Calu3 (cell line): ENCODE data around the gene TNFRSF9. TPM values are rescaled to one million over a fixed set of nuclear protein-coding genes. Genes with fewer than 3 reads are reported as not detected.
"Not testable (repeated sequence)": the region's sequence is repeated elsewhere in the genome, so short reads cannot be mapped to it uniquely, and the experiment has no call there.

Experiments used
- BruUV-seq: library from RNA; stranded (reverse); fragments of 400-500 nt; replicated peaks from 2 replicates; lab custom pipeline; 2021; lab: Mats Ljungman, UMichigan
- CTCF ChIA-PET: fragments of 300-600 bp; sonication (Branson Sonifier 250); formaldehyde crosslinking; loops from one replicate; lab custom pipeline; 2022; ENCODE audit warnings: antibody characterized with exemption; lab: Charles Lee
- DNase-seq: peaks from one replicate; pipeline ENCODE4 v3.0.0; 2022
- H3K27ac Mint-ChIP-seq: one replicate; pipeline ENCODE4 v1.8.0; 2022; ENCODE audit warnings: mixed read lengths; ENCODE audit not compliant: unreplicated experiment
- H3K27me3 Mint-ChIP-seq: one replicate; pipeline ENCODE4 v1.8.0; 2022; ENCODE audit warnings: mixed read lengths; ENCODE audit not compliant: unreplicated experiment
- H3K36me3 Mint-ChIP-seq: one replicate; pipeline ENCODE4 v1.8.0; 2022; ENCODE audit warnings: mild to moderate bottlenecking, moderate library complexity, mixed read lengths; ENCODE audit not compliant: insufficient read depth, unreplicated experiment
- H3K4me1 Mint-ChIP-seq: one replicate; pipeline ENCODE4 v1.8.0; 2022; ENCODE audit warnings: mild to moderate bottlenecking, low read depth, mixed read lengths; ENCODE audit not compliant: unreplicated experiment
- H3K4me3 Mint-ChIP-seq: one replicate; pipeline ENCODE4 v1.8.0; 2022; ENCODE audit warnings: mild to moderate bottlenecking, low read depth, moderate library complexity, mixed read lengths; ENCODE audit not compliant: unreplicated experiment
- H3K9me3 Mint-ChIP-seq: one replicate; pipeline ENCODE4 v1.8.0; 2022; ENCODE audit warnings: low read depth, mixed read lengths; ENCODE audit not compliant: unreplicated experiment
- CTCF ChIP-seq: fragments of 200-600 bp; IDR thresholded peaks from one replicate; pipeline ENCODE4 v1.8.0; 2022; ENCODE audit warnings: antibody characterized with exemption; ENCODE audit not compliant: unreplicated experiment
- intact Hi-C: fragments of 100-400 bp; cut with micrococcal nuclease; formaldehyde crosslinking; loops from one replicate; pipeline ENCODE4 v1.10.0; 2022; ENCODE audit not compliant: unreplicated experiment
- total RNA-seq: library from RNA; stranded (reverse); gene quantifications from 2 replicates; pipeline ENCODE4 v1.2.3, GENCODE V29; 2022

The TNFRSF9 gene
- total RNA-seq, 1 experiment from 2014 or later: 0.42 TPM

GRCh38 chr1:7921796-7922195 lies 18.8 kb downstream of the TNFRSF9 start:
- CTCF ChIA-PET: no interaction called here
- Mint-ChIP-seq H3K4me3 (no peak overlapping the region), H3K36me3 (no peaks in the 10 kb centered on the region), H3K27me3 (peaks cover 11% of the 10 kb centered on the region), H3K27ac (no peak overlapping the region), H3K4me1 (no peaks in the 10 kb centered on the region), H3K9me3 (no peaks in the 10 kb centered on the region)
- intact Hi-C loops: no loop called here
- BruUV-seq: no TSS peak
- no peak for TF ChIP-seq CTCF
- DNase-seq: no peak

GRCh38 chr1:7919880-7920279 lies 20.8 kb downstream of the TNFRSF9 start:
- Mint-ChIP-seq H3K9me3 (no peaks in the 10 kb centered on the region), H3K27me3 (peaks cover 13% of the 10 kb centered on the region), H3K4me1 (no peaks in the 10 kb centered on the region), H3K27ac (no peak overlapping the region), H3K4me3 (no peak overlapping the region), H3K36me3 (no peaks in the 10 kb centered on the region)
- BruUV-seq: no TSS peak
- intact Hi-C loops: no loop called here
- no peak for TF ChIP-seq CTCF
- DNase-seq: no peak
- CTCF ChIA-PET: interaction anchor here (1.0 kb wide), 1 partner anchor 112 kb away, joined by 3 read pairs; no protein-coding TSS in a partner anchor

GRCh38 chr1:7917971-7918370 lies 22.7 kb downstream of the TNFRSF9 start:
- BruUV-seq, intact Hi-C loops, H3K4me1 Mint-ChIP-seq, H3K9me3 Mint-ChIP-seq, H3K4me3 Mint-ChIP-seq, H3K27ac Mint-ChIP-seq, H3K36me3 Mint-ChIP-seq, CTCF ChIA-PET, DNase-seq: not testable (repeated sequence)
- peaks cover 13% of the 10 kb centered on the region for H3K27me3 Mint-ChIP-seq

- CTCF ChIA-PET: no interaction called here
- H3K27ac Mint-ChIP-seq: no peak overlapping the region
- H3K4me1 Mint-ChIP-seq: peaks cover 12% of the 10 kb centered on the region
- H3K9me3 Mint-ChIP-seq: no peaks in the 10 kb centered on the region
- no peaks in the 10 kb centered on the region for H3K36me3 Mint-ChIP-seq
- no peak for DNase-seq
- H3K27me3 Mint-ChIP-seq: peaks cover 13% of the 10 kb centered on the region
- intact Hi-C loops: no loop called here
- no peak for TF ChIP-seq CTCF
- no peak overlapping the region for H3K4me3 Mint-ChIP-seq
- no TSS peak for BruUV-seq
Observed at GRCh38 chr1:7916501-7916830, 24.2 kb downstream of the TNFRSF9 start.

GRCh38 chr1:7915826-7916500 lies 24.7 kb downstream of the TNFRSF9 start:
- Mint-ChIP-seq H3K27ac (no peak overlapping the region), H3K4me3 (no peak overlapping the region), H3K27me3 (peaks cover 13% of the 10 kb centered on the region), H3K9me3 (no peaks in the 10 kb centered on the region), H3K36me3 (no peaks in the 10 kb centered on the region), H3K4me1 (peaks cover 12% of the 10 kb centered on the region)
- CTCF ChIA-PET: no interaction called here
- no TSS peak for BruUV-seq
- no peak for DNase-seq
- no peak for TF ChIP-seq CTCF
- intact Hi-C loops: no loop called here
